Right lobe of liver (tissue), 4 donors: ENCODE data around the gene PDSS2.

Experiments
- POLR2A ChIP-seq: fragments of 450-650 bp; IDR thresholded peaks from one replicate; pipeline ENCODE4 v1.6.1; 2017; ENCODE audit warnings: antibody characterized with exemption, mild to moderate bottlenecking
- TF ChIP-seq, protein P1 (sequence below), 4 donors: fragments of 200-600 bp in 3 of 4; fragments of 450-650 bp in 1 of 4; IDR thresholded peaks; one replicate each; pipeline versions ENCODE4 v1.5.1 to v1.8.0; 2016 to 2022; ENCODE audit warnings: antibody characterized with exemption in 4 of 4, mild to moderate bottlenecking in 2 of 4
- donor health status: DM: no; HTN: no; CAD: no.
- donor health status: DM: no; HTN: no; CAD: no.
- donor health status: DM: no; HTN: yes; CAD: no.

DNA sequence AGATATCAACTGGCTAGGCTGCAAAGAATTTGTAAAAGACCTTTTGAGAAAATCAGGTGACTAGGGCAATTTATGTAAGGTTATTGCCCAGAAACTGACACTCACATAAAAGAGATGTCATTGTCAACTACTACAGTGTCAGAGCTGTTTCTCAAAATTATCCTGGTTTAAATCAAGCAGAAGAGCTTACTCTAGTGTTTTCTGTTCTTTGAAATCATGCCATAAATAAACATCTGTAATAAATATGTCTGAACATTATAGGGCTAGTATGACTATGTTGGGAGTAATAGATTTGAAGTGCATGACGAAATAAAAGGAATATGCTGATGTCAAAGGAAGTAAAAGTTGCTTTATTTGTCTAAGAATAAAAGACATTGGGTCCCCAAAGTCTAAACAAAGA is 11.0 kb upstream of the PDSS2 start:
- TF ChIP-seq, protein P1, sequence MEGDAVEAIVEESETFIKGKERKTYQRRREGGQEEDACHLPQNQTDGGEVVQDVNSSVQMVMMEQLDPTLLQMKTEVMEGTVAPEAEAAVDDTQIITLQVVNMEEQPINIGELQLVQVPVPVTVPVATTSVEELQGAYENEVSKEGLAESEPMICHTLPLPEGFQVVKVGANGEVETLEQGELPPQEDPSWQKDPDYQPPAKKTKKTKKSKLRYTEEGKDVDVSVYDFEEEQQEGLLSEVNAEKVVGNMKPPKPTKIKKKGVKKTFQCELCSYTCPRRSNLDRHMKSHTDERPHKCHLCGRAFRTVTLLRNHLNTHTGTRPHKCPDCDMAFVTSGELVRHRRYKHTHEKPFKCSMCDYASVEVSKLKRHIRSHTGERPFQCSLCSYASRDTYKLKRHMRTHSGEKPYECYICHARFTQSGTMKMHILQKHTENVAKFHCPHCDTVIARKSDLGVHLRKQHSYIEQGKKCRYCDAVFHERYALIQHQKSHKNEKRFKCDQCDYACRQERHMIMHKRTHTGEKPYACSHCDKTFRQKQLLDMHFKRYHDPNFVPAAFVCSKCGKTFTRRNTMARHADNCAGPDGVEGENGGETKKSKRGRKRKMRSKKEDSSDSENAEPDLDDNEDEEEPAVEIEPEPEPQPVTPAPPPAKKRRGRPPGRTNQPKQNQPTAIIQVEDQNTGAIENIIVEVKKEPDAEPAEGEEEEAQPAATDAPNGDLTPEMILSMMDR (IDR thresholded peaks at IDR 0.05): no peak
- no peak for TF ChIP-seq POLR2A
